ENCODE data around the gene SOX10. TPM values are rescaled to one million over a fixed set of nuclear protein-coding genes. Genes with fewer than 3 reads are reported as not detected.
A peak's percentile ranks its signal among the peaks of the same experiment; 100 is the strongest.

Gene SOX10
- total and polyA plus RNA-seq, 12 donors: 0.11 to 3.8 (median 1.1) TPM

DNA sequence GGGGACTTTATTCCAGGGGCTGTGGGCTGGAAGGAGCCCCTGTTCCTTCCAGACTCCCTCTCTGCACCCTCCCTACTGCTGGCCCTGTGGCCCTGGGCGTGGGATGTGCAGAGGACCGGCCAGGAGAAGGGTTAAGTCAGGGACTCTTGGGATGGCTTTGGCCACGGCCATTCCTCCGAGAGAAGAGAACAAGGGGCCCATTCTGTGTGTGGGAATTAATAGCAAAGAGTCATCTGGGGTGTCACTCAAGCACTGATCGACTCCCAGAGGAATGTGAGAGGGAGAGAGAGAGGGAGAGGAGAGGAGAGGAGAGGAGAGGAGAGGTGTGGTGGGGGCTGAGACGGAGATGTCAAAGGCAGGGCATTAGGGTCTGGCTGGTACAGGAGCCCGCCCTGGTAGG lies 14.2 kb upstream of the SOX10 start:
- Histone ChIP-seq H3K4me3 (no peak overlapping the region), H3K36me3 (no peaks in the 10 kb centered on the region), H3K27me3 (no peaks in the 10 kb centered on the region), H3K9me3 (no peaks in the 10 kb centered on the region), H3K4me1 (peaks cover 0 to 18% (median 5%) of the 10 kb centered on the region in 9 donors), H3K27ac (no peak overlapping the region)
- peak in 1 of 8 donors; percentile 14 for ATAC-seq
- intact Hi-C loops (cut with DNase I): loop anchor here in 1 of 10 donors (2.0 kb wide), 1 partner anchor 68 kb away; no protein-coding TSS in a partner anchor
- WGBS, 2 donors: 64 to 68% methylated on average over 7 of the region's 7 CpGs
- no peak for DNase-seq
- TF ChIP-seq, protein P1, sequence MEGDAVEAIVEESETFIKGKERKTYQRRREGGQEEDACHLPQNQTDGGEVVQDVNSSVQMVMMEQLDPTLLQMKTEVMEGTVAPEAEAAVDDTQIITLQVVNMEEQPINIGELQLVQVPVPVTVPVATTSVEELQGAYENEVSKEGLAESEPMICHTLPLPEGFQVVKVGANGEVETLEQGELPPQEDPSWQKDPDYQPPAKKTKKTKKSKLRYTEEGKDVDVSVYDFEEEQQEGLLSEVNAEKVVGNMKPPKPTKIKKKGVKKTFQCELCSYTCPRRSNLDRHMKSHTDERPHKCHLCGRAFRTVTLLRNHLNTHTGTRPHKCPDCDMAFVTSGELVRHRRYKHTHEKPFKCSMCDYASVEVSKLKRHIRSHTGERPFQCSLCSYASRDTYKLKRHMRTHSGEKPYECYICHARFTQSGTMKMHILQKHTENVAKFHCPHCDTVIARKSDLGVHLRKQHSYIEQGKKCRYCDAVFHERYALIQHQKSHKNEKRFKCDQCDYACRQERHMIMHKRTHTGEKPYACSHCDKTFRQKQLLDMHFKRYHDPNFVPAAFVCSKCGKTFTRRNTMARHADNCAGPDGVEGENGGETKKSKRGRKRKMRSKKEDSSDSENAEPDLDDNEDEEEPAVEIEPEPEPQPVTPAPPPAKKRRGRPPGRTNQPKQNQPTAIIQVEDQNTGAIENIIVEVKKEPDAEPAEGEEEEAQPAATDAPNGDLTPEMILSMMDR (IDR thresholded peaks at IDR 0.05): no peak

DNA sequence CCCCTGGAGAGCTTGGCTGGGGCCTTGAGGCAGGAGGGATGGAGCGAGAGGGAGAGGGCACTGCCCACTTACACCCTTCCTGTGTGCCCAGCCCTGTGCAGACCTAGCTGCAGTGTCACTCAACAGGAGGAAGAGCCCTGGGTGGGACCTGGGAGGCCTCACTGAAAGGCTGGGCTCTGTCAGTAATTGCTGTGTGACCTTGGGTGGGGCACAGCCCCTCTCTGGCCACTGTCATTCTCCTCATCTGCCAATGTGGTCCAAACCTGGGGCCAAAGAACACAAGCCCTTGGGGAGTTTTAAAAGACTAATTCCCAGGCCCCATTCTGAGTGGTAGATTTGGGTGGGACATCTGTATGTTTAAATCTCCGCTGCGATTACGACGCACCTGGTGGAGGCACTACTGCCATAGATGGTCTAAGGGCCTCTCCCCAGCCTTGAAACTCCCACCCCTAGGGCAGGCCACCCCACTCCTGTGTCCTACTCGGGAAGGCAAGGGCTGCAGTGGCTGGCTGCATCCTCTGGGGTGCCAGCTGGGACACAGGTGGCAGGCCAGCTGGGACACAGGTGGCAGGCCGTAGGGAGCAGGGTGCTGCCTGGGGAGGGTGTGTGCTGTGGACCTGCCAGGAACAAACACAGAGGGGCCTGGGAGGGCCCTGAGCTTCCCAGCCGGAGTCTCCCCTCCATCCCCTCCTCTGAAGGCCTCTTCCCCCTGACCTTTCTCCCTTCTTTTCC lies 12.3 kb upstream of the SOX10 start:
- TF ChIP-seq, protein P1 (IDR thresholded peaks at IDR 0.05): no peak
- Histone ChIP-seq H3K27me3 (no peaks in the 10 kb centered on the region), H3K9me3 (no peaks in the 10 kb centered on the region), H3K27ac (peak overlapping the region in 1 of 10 donors; percentile 38), H3K4me1 (peaks cover 0 to 18% (median 5%) of the 10 kb centered on the region in 9 donors), H3K4me3 (no peak overlapping the region), H3K36me3 (no peaks in the 10 kb centered on the region)
- DNase-seq (no peak), ATAC-seq (no peak)
- intact Hi-C loops (cut with DNase I): no loop called here
- 84 to 93% methylated on average over 8 of the region's 8 CpGs for WGBS, 2 donors

DNA sequence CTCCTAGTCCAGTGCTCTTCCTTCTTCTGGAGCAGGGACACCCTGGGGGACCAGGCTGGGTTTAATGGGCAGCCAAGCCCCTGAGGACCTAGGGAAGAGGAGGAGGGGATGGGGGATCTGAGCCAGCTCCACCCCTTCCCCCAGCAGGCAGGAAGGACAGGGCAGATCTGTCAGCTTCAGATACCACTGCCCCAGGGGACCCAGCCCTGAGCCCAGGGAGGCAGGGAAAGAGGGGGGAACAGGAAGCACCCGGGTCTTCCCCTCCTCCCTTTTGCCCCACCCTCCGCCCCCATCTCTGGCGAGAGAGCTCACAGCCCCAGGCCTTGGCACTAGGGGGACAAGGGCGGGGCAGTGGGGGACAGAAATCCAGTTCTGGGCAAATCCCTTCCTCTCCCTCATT lies 11.7 kb upstream of the SOX10 start:
- H3K27me3 ChIP-seq: no peaks in the 10 kb centered on the region
- DNase-seq (peak in 1 of 2 donors; percentile 32), ATAC-seq (peak in 3 of 8 donors; percentile 30 to 33 (median 30))
- peaks cover 0 to 18% (median 5%) of the 10 kb centered on the region in 9 donors for H3K4me1 ChIP-seq
- intact Hi-C loops (cut with DNase I): no loop called here
- H3K36me3 ChIP-seq: no peaks in the 10 kb centered on the region
- H3K9me3 ChIP-seq: no peaks in the 10 kb centered on the region
- WGBS, 2 donors: 53 to 63% methylated on average over 4 of the region's 4 CpGs
- TF ChIP-seq, protein P1 (IDR thresholded peaks at IDR 0.05): no peak
- peak overlapping the region in 1 of 10 donors; percentile 38 for H3K27ac ChIP-seq
- no peak overlapping the region for H3K4me3 ChIP-seq

DNA sequence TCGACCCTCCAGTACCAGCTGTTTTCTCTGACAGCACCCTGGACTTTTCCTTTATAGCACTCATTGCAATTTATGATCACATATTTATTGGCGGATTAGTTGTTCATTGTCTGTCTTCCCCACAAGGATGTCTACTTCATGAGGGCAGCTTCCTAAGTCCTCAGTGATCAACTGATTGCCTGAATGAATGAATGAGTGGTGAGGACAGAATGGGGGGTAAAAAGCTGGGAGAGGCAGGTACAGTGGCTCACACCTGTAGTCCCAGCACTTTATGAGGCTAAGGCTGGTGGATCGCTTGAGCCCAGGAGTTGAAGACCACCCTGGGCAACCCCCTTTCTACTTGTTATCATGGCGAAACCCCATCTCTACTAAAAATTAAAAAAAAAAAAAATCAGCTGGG lies 11.1 kb upstream of the SOX10 start:
- no peak for DNase-seq
- 74 to 89% methylated on average over 4 of the region's 4 CpGs for WGBS, 2 donors
- Histone ChIP-seq H3K4me1 (peaks cover 0 to 18% (median 5%) of the 10 kb centered on the region in 9 donors), H3K36me3 (no peaks in the 10 kb centered on the region), H3K4me3 (no peak overlapping the region), H3K27me3 (no peaks in the 10 kb centered on the region), H3K27ac (peak overlapping the region in 1 of 10 donors; percentile 38), H3K9me3 (no peaks in the 10 kb centered on the region)
- ATAC-seq: no peak
- TF ChIP-seq, protein P1 (IDR thresholded peaks at IDR 0.05): no peak
- intact Hi-C loops (cut with DNase I): no loop called here
